Spleen (tissue), 11 donors: Measurements from ENCODE around the gene KIF1A. TPM values are rescaled to one million over a fixed set of nuclear protein-coding genes. Genes with fewer than 3 reads are reported as not detected.

Experiments used
- DNase-seq: peaks from one replicate; pipeline ENCODE4 v3.0.0-alpha.2; 2020
- H3K27ac ChIP-seq, 8 donors: fragments of 200-600 bp; sonication (generic) in 7 of 8; 1 replicate in 4 of 8; 2 replicates in 4 of 8; pipeline versions ENCODE4 v1.5.0 to v1.8.0; 2016 to 2021; ENCODE audit warnings: inconsistent platforms in 4 of 8, mild to moderate bottlenecking in 4 of 8, moderate library complexity in 1 of 8
- H3K27me3 ChIP-seq, 7 donors: fragments of 200-600 bp; sonication (generic) in 6 of 7; replicated peaks in 1 of 7; 1 replicate in 4 of 7; 2 replicates in 3 of 7; pipeline versions ENCODE4 v1.5.0 to v1.8.0; 2016 to 2021; ENCODE audit warnings: inconsistent platforms in 3 of 7, mild to moderate bottlenecking in 1 of 7
- H3K36me3 ChIP-seq, 6 donors: fragments of 200-600 bp; sonication (generic) in 5 of 6; 1 replicate in 4 of 6; 2 replicates in 2 of 6; pipeline versions ENCODE4 v1.5.0 to v1.8.0; 2016 to 2021; ENCODE audit warnings: inconsistent platforms in 2 of 6
- H3K4me1 ChIP-seq, 6 donors: fragments of 200-600 bp; sonication (generic) in 5 of 6; 1 replicate in 3 of 6; 2 replicates in 3 of 6; pipeline versions ENCODE4 v1.5.0 to v1.8.0; 2016 to 2021; ENCODE audit warnings: inconsistent platforms in 3 of 6
- H3K4me3 ChIP-seq, 8 donors: fragments of 200-600 bp; sonication (generic) in 7 of 8; 1 replicate in 4 of 8; 2 replicates in 4 of 8; pipeline versions ENCODE4 v1.5.0 to v1.8.0; 2016 to 2021; ENCODE audit warnings: inconsistent platforms in 4 of 8, mild to moderate bottlenecking in 4 of 8, moderate library complexity in 2 of 8
- H3K9me3 ChIP-seq, 8 donors: fragments of 200-600 bp; sonication (generic) in 7 of 8; 1 replicate in 4 of 8; 2 replicates in 4 of 8; pipeline versions ENCODE4 v1.5.0 to v1.8.0; 2016 to 2021; ENCODE audit warnings: inconsistent platforms in 4 of 8
- POLR2A ChIP-seq, 3 donors: fragments of 450-650 bp; IDR thresholded peaks; one replicate each; pipeline ENCODE4 v1.5.1; 2017; ENCODE audit warnings: antibody characterized with exemption in 3 of 3, mild to moderate bottlenecking in 1 of 3
- POLR2AphosphoS5 ChIP-seq, 3 donors: sonication (generic); formaldehyde crosslinking; IDR thresholded peaks; one replicate each; pipeline ENCODE4 v1.5.1; 2017; ENCODE audit warnings: antibody characterized with exemption in 3 of 3
- WGBS, 5 donors: extraction: QIAGEN DNeasy Blood & Tissue Kit in 3 of 5; methylation state at CpG; one replicate each; pipeline versions ENCODE4 v1.1.5 to v1.1.7; 2013 to 2018; 5-methylcytosine and 5-hydroxymethylcytosine counted together
- intact Hi-C: fragments of 100-400 bp; cut with DNase I; formaldehyde crosslinking; loops from one replicate; pipeline ENCODE4 v1.15.0; 2023; ENCODE audit warnings: low total_unique reads
- polyA plus RNA-seq, 3 donors: library from polyadenylated mRNA; stranded (reverse); fragments of 200-250 nt; gene quantifications; one replicate each; pipeline ENCODE4 v1.2.1, GENCODE V29; 2013
- total RNA-seq, 7 donors: library from RNA; depleted of rRNA in 3 of 7; stranded (reverse); fragments of >200 nt in 3 of 7; fragmentation: NEBNext Ultra II Directional in 4 of 7; extraction: Animal tissue kit (Norgen Biotek cat#: 25700) in 4 of 7; gene quantifications; one replicate each; pipeline versions ENCODE4 v1.1.0 to v1.2.1, GENCODE V29; 2016 to 2021
- TF ChIP-seq, protein P1 (sequence below), 11 experiments: fragments of 200-600 bp in 7 of 11; fragments of 450-650 bp in 4 of 11; sonication (generic) in 4 of 11; IDR thresholded peaks in 8 of 11; conservative IDR thresholded peaks in 3 of 11; 1 replicate in 7 of 11; 2 replicates in 4 of 11; pipeline versions ENCODE4 v1.4.0 to v1.8.0; 2016 to 2021; ENCODE audit warnings: antibody characterized with exemption in 11 of 11, inconsistent platforms in 4 of 11, mild to moderate bottlenecking in 1 of 11
- donor health status: healthy with polysubstance abuse.
- donor health status: DM: no; HTN: no; CAD: no; lungs with moderate emphysema.
- donor health status: DM: no; HTN: no; CAD: no.
- donor health status: Bipolar disorder and iron deficiency.
- donor health status: healthy.
- donor health status: DM: no; HTN: no; CAD: no.
- donor health status: DM: yes; HTN: yes; CAD: no.

KIF1A gene
- total and polyA plus RNA-seq, 10 donors: 0.02 to 2.0 (median 0.55) TPM; not detected in 1

DNA sequence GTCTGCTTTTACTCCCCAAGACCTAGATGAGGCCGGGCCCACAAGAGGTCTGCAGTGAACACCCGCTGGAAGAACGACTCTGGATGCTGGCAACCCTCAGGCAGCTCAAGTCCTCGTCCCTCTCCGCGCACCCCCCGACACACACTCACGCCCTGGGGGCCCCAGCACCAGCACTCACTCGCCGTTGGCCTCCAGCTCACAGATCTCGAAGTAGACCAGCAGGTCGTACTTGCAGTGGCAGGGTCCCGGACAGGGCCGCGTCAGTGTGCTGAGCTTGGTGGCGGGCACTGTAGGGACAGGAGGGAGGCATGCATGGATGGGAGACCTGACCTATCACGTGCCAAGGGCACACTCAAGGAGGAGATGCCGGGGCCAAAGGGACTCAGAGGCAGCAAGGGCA is 78.9 kb downstream of the KIF1A start:
- H3K4me1 ChIP-seq: no peaks in the 10 kb centered on the region
- intact Hi-C loops: no loop called here
- H3K27me3 ChIP-seq: peaks cover 0 to 19% (median 0%) of the 10 kb centered on the region in 7 donors
- no peak for DNase-seq
- H3K9me3 ChIP-seq: no peaks in the 10 kb centered on the region
- H3K27ac ChIP-seq: no peak overlapping the region
- WGBS, 5 donors: 85 to 88% (median 86%) methylated on average over 14 to 18 of the region's 18 CpGs
- no peak for TF ChIP-seq POLR2AphosphoS5 (IDR thresholded peaks at IDR 0.05)
- TF ChIP-seq, protein P1, sequence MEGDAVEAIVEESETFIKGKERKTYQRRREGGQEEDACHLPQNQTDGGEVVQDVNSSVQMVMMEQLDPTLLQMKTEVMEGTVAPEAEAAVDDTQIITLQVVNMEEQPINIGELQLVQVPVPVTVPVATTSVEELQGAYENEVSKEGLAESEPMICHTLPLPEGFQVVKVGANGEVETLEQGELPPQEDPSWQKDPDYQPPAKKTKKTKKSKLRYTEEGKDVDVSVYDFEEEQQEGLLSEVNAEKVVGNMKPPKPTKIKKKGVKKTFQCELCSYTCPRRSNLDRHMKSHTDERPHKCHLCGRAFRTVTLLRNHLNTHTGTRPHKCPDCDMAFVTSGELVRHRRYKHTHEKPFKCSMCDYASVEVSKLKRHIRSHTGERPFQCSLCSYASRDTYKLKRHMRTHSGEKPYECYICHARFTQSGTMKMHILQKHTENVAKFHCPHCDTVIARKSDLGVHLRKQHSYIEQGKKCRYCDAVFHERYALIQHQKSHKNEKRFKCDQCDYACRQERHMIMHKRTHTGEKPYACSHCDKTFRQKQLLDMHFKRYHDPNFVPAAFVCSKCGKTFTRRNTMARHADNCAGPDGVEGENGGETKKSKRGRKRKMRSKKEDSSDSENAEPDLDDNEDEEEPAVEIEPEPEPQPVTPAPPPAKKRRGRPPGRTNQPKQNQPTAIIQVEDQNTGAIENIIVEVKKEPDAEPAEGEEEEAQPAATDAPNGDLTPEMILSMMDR (IDR thresholded peaks at IDR 0.05 in 8 of 11, conservative IDR thresholded peaks at IDR 0.05 in 3 of 11): no peak
- TF ChIP-seq POLR2A (IDR thresholded peaks at IDR 0.05): no peak
- H3K4me3 ChIP-seq: no peak overlapping the region
- H3K36me3 ChIP-seq: no peaks in the 10 kb centered on the region

DNA sequence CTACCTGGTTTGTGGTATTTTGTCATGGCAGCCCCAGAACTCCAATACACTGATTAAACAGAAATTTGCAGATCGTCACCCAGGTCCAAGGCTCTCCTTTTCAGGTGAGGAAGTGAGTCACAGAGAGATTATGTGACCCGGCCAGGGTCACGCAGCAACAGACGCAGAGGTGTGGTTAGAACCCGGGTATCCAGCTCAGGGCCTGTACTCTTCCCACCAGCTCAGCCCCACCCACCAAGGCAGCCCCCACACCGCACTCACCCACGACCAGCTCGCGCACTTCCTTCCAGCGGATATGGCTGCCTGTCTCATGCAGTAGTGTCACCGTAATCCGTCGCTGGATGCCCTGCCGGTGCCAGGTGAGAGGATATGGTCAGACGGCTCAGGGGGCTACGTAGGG is 80.2 kb downstream of the KIF1A start:
- H3K4me1 ChIP-seq: no peaks in the 10 kb centered on the region
- TF ChIP-seq POLR2A (IDR thresholded peaks at IDR 0.05) (no peak), POLR2AphosphoS5 (IDR thresholded peaks at IDR 0.05) (no peak)
- TF ChIP-seq, protein P1 (IDR thresholded peaks at IDR 0.05 in 8 of 11, conservative IDR thresholded peaks at IDR 0.05 in 3 of 11): no peak
- H3K4me3 ChIP-seq: no peak overlapping the region
- 55 to 72% (median 64%) methylated on average over 15 to 16 of the region's 16 CpGs for WGBS, 5 donors
- H3K27ac ChIP-seq: no peak overlapping the region
- DNase-seq: no peak
- intact Hi-C loops: no loop called here
- no peaks in the 10 kb centered on the region for H3K36me3 ChIP-seq
- no peaks in the 10 kb centered on the region for H3K9me3 ChIP-seq
- H3K27me3 ChIP-seq: peaks cover 0 to 32% (median 0%) of the 10 kb centered on the region in 7 donors

DNA sequence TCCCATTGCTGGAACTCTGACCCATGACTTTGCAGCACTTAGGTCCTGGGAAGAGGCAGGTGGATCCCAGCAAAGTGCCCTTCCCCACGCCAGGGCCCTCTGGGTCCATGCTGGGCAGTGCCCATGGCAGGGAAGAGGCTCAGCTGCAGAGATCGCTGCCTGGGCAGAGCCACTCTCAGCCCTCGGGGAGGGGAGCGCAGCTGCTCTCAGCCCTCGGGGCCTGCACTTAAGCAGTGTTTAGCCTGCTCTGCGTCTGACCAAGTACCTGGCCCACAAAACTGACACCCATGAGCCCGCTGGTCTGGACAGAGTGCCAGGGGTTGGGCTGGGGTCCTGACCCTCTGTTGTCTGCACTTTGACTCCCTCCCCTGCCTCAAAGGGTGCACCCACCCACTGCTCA is 82.1 kb downstream of the KIF1A start:
- H3K36me3 ChIP-seq: no peaks in the 10 kb centered on the region
- H3K9me3 ChIP-seq: no peaks in the 10 kb centered on the region
- no peak overlapping the region for H3K4me3 ChIP-seq
- H3K4me1 ChIP-seq: no peaks in the 10 kb centered on the region
- H3K27ac ChIP-seq: no peak overlapping the region
- no peak for DNase-seq
- intact Hi-C loops: no loop called here
- WGBS, 5 donors: 74 to 91% (median 80%) methylated on average over 3 to 7 of the region's 7 CpGs
- TF ChIP-seq, protein P1 (IDR thresholded peaks at IDR 0.05 in 8 of 11, conservative IDR thresholded peaks at IDR 0.05 in 3 of 11): no peak
- no peak for TF ChIP-seq POLR2AphosphoS5 (IDR thresholded peaks at IDR 0.05)
- TF ChIP-seq POLR2A (IDR thresholded peaks at IDR 0.05): no peak
- peaks cover 0 to 32% (median 0%) of the 10 kb centered on the region in 7 donors for H3K27me3 ChIP-seq

DNA sequence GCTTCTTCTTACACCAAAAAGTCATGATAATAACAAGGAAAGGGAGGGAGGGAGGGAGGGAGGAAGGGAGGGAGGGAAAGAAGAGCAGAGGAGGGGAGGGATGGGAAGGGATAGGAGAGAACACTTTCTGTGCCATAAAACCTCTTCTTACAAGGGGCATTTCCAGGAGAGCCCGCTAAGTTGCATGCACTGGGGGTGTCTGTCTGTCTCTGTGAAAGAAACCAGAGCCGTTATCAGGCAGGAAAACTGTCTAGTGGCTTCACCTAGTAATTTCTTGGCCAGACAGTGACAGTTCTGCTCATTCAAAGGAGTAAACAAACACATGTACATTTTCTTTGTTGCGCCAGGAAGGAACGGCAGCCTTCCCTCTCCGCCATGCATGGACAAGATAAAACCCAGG is 82.5 kb downstream of the KIF1A start:
- no peak for DNase-seq
- Histone ChIP-seq H3K4me1 (no peaks in the 10 kb centered on the region), H3K4me3 (no peak overlapping the region), H3K27me3 (peaks cover 0 to 32% (median 0%) of the 10 kb centered on the region in 7 donors), H3K36me3 (no peaks in the 10 kb centered on the region), H3K27ac (no peak overlapping the region), H3K9me3 (no peaks in the 10 kb centered on the region)
- no peak for TF ChIP-seq POLR2A (IDR thresholded peaks at IDR 0.05)
- TF ChIP-seq, protein P1 (IDR thresholded peaks at IDR 0.05 in 8 of 11, conservative IDR thresholded peaks at IDR 0.05 in 3 of 11): no peak
- intact Hi-C loops: no loop called here
- WGBS, 5 donors: 62 to 76% (median 66%) methylated on average over 5 of the region's 5 CpGs
